Neutrophil (primary cell): ENCODE measurements around the gene KRTAP12-1.
"Not testable (repeated sequence)": the region's sequence is repeated elsewhere in the genome, so short reads cannot be mapped to it uniquely, and the experiment has no call there.

Experiments
- H3K27ac ChIP-seq: fragments of 200-600 bp; sonication (generic); 2 replicates; pipeline ENCODE4 v1.5.1; 2016; ENCODE audit warnings: mild to moderate bottlenecking, moderate library complexity
- H3K27me3 ChIP-seq: fragments of 200-600 bp; sonication (generic); 2 replicates; pipeline ENCODE4 v1.6.0; 2016; ENCODE audit warnings: mild to moderate bottlenecking
- H3K36me3 ChIP-seq: fragments of 200-600 bp; sonication (generic); 2 replicates; pipeline ENCODE4 v1.5.1; 2017
- H3K4me1 ChIP-seq, 2 experiments: fragments of 200-600 bp in 1 of 2; sonication (generic) in 1 of 2; 1 replicate in 1 of 2; 2 replicates in 1 of 2; pipeline versions ENCODE4 v1.5.1 to v1.6.1; 2013 to 2016; ENCODE audit warnings: low read depth in 1 of 2, low read length in 1 of 2, mild to moderate bottlenecking in 1 of 2, moderate library complexity in 1 of 2; ENCODE audit not compliant: control insufficient read depth in 1 of 2, insufficient read depth in 1 of 2
- H3K4me3 ChIP-seq, 2 experiments: fragments of 200-600 bp in 1 of 2; sonication (generic) in 1 of 2; 1 replicate in 1 of 2; 2 replicates in 1 of 2; pipeline ENCODE4 v1.5.1; 2013 to 2016; ENCODE audit warnings: low read depth in 1 of 2, low read length in 1 of 2, mild to moderate bottlenecking in 1 of 2, moderate library complexity in 1 of 2
- H3K9me3 ChIP-seq: fragments of 200-600 bp; sonication (generic); 2 replicates; pipeline ENCODE4 v1.5.1; 2016
- TF ChIP-seq, protein P1 (sequence below): fragments of 200-600 bp; sonication (generic); IDR thresholded peaks from 2 replicates; pipeline ENCODE4 v1.5.1; 2016; ENCODE audit warnings: antibody characterized with exemption

The KRTAP12-1 gene

GRCh38 chr21:44664691-44665090 lies 17.3 kb downstream of the KRTAP12-1 start:
- Histone ChIP-seq H3K27me3 (peaks cover 4% of the 10 kb centered on the region), H3K9me3 (no peaks in the 10 kb centered on the region), H3K36me3 (no peaks in the 10 kb centered on the region), H3K4me3 (no peak overlapping the region), H3K27ac (no peak overlapping the region), H3K4me1 (no peaks in the 10 kb centered on the region)
- TF ChIP-seq, protein P1, sequence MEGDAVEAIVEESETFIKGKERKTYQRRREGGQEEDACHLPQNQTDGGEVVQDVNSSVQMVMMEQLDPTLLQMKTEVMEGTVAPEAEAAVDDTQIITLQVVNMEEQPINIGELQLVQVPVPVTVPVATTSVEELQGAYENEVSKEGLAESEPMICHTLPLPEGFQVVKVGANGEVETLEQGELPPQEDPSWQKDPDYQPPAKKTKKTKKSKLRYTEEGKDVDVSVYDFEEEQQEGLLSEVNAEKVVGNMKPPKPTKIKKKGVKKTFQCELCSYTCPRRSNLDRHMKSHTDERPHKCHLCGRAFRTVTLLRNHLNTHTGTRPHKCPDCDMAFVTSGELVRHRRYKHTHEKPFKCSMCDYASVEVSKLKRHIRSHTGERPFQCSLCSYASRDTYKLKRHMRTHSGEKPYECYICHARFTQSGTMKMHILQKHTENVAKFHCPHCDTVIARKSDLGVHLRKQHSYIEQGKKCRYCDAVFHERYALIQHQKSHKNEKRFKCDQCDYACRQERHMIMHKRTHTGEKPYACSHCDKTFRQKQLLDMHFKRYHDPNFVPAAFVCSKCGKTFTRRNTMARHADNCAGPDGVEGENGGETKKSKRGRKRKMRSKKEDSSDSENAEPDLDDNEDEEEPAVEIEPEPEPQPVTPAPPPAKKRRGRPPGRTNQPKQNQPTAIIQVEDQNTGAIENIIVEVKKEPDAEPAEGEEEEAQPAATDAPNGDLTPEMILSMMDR = no peak

DNA sequence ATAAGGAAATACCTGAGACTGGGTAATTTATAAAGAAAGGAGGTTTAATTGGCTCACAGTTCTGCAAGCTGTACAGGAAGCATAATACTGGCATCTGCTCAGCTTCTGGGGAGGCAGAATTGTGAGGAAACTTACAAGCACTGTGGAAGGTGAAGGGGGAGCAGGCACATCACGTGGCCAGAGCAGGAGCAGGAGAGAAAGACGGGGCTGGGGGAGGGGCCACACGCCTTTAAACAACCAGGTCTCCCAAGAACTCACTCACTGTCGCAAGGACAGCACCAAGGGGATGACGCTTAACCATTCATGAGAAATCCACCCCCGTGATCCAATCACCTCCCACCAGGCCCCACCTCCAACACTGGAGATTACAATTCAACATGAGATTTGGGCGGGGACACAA lies 20.4 kb downstream of the KRTAP12-1 start:
- not testable (repeated sequence) for H3K4me3 ChIP-seq, H3K27me3 ChIP-seq, H3K27ac ChIP-seq, H3K9me3 ChIP-seq, H3K36me3 ChIP-seq
- H3K4me1 ChIP-seq = peaks cover 10 to 11% of the 10 kb centered on the region in 2 experiments

DNA sequence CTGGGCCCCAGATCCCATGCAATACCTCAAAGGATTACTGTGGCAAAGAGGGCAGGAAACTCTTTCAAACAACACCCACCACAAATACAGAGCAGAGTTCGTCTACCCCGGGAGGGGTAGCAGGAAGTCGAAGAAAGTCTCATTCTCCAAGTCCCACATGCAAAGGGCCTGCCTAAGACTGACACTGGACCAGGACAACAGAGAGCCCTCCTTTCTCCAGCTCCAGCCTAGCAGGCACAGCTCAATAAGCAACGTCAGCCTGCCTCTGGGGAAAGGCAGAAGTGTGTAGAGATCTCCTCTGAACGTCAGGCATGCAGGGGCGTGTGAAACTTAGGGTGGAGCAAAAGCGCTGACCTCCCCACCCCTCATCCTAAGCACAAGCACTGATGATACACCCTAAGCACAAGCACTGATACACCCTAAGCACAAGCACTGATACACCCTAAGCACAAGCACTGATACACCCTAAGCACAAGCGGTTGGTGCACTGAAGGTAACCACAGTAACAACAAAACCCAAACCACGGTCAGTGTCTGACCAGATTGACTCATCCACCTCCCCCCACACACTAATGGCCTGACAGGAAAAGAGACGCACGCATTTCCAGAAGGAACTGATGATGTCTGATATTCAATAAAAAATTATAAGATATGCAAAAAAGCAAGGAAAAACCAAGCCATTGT lies 22.9 kb downstream of the KRTAP12-1 start:
- H3K9me3 ChIP-seq = peaks cover 3% of the 10 kb centered on the region
- no peaks in the 10 kb centered on the region for H3K27me3 ChIP-seq
- TF ChIP-seq, protein P1 = no peak
- no peak overlapping the region for H3K4me3 ChIP-seq
- H3K27ac ChIP-seq = peak overlapping the region; percentile 69
- peaks cover 10 to 11% of the 10 kb centered on the region in 2 experiments for H3K4me1 ChIP-seq
- no peaks in the 10 kb centered on the region for H3K36me3 ChIP-seq

- peak overlapping the region; percentile 69 for H3K27ac ChIP-seq
- H3K4me1 ChIP-seq = peaks cover 10 to 11% of the 10 kb centered on the region in 2 experiments
- no peaks in the 10 kb centered on the region for H3K27me3 ChIP-seq
- no peaks in the 10 kb centered on the region for H3K36me3 ChIP-seq
- no peak overlapping the region for H3K4me3 ChIP-seq
- H3K9me3 ChIP-seq = peaks cover 3% of the 10 kb centered on the region
- TF ChIP-seq, protein P1 = no peak
These were observed 23.4 kb downstream of the KRTAP12-1 start for GRCh38 chr21:44658541-44658910.

DNA sequence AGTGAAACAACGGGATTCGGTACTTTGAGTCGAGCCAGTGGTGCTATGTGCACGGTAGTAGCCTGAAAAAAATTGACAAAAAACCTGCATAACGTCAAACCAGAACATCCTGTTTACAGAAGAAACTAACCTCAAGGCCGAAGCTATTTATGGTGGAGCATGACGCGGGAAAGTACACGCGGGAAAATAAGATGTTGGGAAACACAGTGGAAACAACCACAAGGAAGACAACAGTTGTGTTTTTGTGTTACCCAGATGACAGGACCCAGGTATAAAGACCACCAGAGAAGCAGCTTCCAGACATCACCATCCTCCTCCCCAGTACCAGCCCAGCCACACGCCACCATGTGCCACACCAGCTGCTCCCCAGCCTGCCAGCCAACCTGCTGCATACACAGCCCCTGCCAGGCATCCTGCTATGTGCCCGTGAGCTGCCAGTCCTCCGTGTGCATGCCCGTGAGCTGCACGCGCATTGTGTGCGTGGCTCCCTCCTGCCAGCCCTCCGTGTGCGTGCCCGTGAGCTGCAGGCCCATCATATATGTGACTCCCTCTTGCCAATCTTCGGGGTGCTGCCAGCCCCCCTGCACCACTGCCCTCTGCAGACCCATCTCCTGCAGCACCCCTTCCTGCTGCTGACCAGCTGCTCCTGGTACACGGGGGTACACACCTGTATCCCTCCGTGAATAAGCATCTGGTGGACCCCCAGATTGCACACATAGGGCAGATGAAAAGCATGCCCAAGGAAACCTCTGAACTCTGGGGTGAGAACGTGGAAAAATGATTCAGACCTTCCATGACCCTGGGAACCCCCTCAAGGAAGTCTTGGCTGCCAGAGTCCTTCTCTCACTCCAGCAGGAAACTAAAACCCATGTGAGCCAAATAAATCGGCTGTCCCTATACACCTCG lies 24.1 kb downstream of the KRTAP12-1 start, which contains the start of gene KRTAP12-3:
Gene KRTAP12-3 (plus strand): TSS at position 298 of the 906 bp plus-strand sequence. CDS start 48 bp downstream, at position 346.
- Histone ChIP-seq H3K27me3 (no peaks in the 10 kb centered on the region), H3K4me3 (no peak within 1 kb of the TSS), H3K36me3 (no peaks in the 10 kb centered on the region), H3K9me3 (peaks cover 3% of the 10 kb centered on the region), H3K27ac (peak within 1 kb of the TSS; percentile 69), H3K4me1 (peaks cover 10 to 11% of the 10 kb centered on the region in 2 experiments)
- TF ChIP-seq, protein P1 = no peak

GRCh38 chr21:44656868-44657267 lies 25.1 kb downstream of the KRTAP12-1 start:
- Histone ChIP-seq H3K4me3 (no peak overlapping the region), H3K36me3 (no peaks in the 10 kb centered on the region), H3K4me1 (peaks cover 10 to 11% of the 10 kb centered on the region in 2 experiments), H3K27me3 (no peaks in the 10 kb centered on the region), H3K27ac (peak overlapping the region; percentile 69), H3K9me3 (peaks cover 3% of the 10 kb centered on the region)
- TF ChIP-seq, protein P1 = no peak
